DND-41 (cell line): ENCODE results near the gene MAN2A1.

ENCODE experiments used
- ATAC-seq: fragments of 200-7000 bp; cut with Tn5 transposase; 3 replicates; pipeline ENCODE4 v1.9.1; 2021; ENCODE audit warnings: low read depth; ENCODE audit not compliant: insufficient read depth
- DNase-seq: peaks from one replicate; pipeline ENCODE4 v3.0.0-alpha.2; 2020
- H2AFZ ChIP-seq: 2 replicates; pipeline ENCODE4 v1.6.0; 2012; ENCODE audit warnings: low read depth, low read length
- H3K27ac ChIP-seq: 2 replicates; pipeline ENCODE4 v1.5.1; 2012; ENCODE audit warnings: low read length, inconsistent platforms
- H3K27me3 ChIP-seq: fragments of 200-600 bp; sonication (generic); 2 replicates; pipeline ENCODE4 v1.6.0; 2012; ENCODE audit warnings: low read length, mild to moderate bottlenecking, inconsistent platforms; ENCODE audit not compliant: insufficient read depth, poor library complexity
- H3K36me3 ChIP-seq: 2 replicates; pipeline ENCODE4 v1.5.1; 2012; ENCODE audit warnings: low read length, inconsistent platforms; ENCODE audit not compliant: insufficient read depth
- H3K4me1 ChIP-seq: 2 replicates; pipeline ENCODE4 v1.5.1; 2012; ENCODE audit warnings: mild to moderate bottlenecking, low read length; ENCODE audit not compliant: insufficient read depth
- H3K4me2 ChIP-seq: 2 replicates; pipeline ENCODE4 v1.6.0; 2012; ENCODE audit warnings: mild to moderate bottlenecking, moderate library complexity, low read length, inconsistent platforms; ENCODE audit not compliant: insufficient read depth
- H3K4me3 ChIP-seq, 2 experiments: fragments of 200-600 bp in 1 of 2; shearing (Covaris generic) in 1 of 2; 2 replicates each; pipeline ENCODE4 v1.5.1; 2012 to 2016; ENCODE audit warnings: inconsistent platforms in 2 of 2, low read length in 2 of 2, mild to moderate bottlenecking in 2 of 2, low read depth in 1 of 2, moderate library complexity in 1 of 2
- H3K79me2 ChIP-seq: 2 replicates; pipeline ENCODE4 v1.6.0; 2012; ENCODE audit warnings: low read length, inconsistent platforms; ENCODE audit not compliant: insufficient read depth
- H3K9ac ChIP-seq: 2 replicates; pipeline ENCODE4 v1.6.0; 2012; ENCODE audit warnings: low read depth, mild to moderate bottlenecking, inconsistent platforms, low read length, moderate library complexity
- H3K9me3 ChIP-seq: 2 replicates; pipeline ENCODE4 v1.5.1; 2012; ENCODE audit warnings: low read length, moderate library complexity, mild to moderate bottlenecking, inconsistent platforms; ENCODE audit not compliant: insufficient read depth, severe bottlenecking
- H4K20me1 ChIP-seq: 2 replicates; pipeline ENCODE4 v1.6.0; 2012; ENCODE audit warnings: low read length; ENCODE audit not compliant: insufficient read depth
- EZH2 ChIP-seq: IDR thresholded peaks from 3 replicates; pipeline ENCODE4 v1.6.1; 2012; ENCODE audit warnings: borderline replicate concordance, low read depth, mild to moderate bottlenecking, moderate library complexity, low read length, inconsistent platforms; ENCODE audit not compliant: severe bottlenecking
- TF ChIP-seq, protein P1 (sequence below): IDR thresholded peaks from 2 replicates; pipeline ENCODE4 v1.5.1; 2012; ENCODE audit warnings: borderline replicate concordance, low read length, moderate library complexity, mild to moderate bottlenecking; ENCODE audit not compliant: poor library complexity, severe bottlenecking; ENCODE audit errors: extremely low read depth

Gene MAN2A1

DNA sequence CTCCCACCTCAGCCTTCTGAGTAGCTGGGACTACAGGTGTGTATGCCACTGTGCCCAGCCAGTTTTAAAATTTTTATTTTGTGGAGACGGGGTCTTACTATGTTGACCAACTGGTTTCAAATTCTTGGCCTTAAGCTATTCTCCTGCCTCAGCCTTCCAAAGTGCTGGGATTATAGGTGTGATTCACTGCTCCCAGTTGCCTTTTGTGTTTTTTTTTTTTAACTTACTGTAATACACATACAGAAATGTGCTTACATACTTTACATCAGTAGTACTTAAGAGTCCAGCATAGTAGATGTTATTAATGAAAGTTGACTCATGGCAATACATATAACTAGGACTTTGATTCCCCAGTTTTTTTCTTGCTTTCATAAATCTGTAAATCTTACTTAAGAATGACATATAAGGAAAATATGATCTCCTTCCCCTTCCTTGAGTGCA lies 4.7 kb downstream of the MAN2A1 start:
- peaks cover 59% of the 10 kb centered on the region for H3K4me1 ChIP-seq
- peaks cover 10% of the 10 kb centered on the region for H3K36me3 ChIP-seq
- H3K4me3 ChIP-seq: peak overlapping the region in 1 of 2 experiments; percentile 31; a peak in 2 of 4 replicates
- no peaks in the 10 kb centered on the region for H3K27me3 ChIP-seq
- peak overlapping the region; percentile 20; the same call in 1 of the 2 replicates for H3K27ac ChIP-seq
- ATAC-seq: no peak
- DNase-seq: no peak
- no peak overlapping the region for H2AFZ ChIP-seq
- H3K9me3 ChIP-seq: no peaks in the 10 kb centered on the region
- no peak overlapping the region for H3K9ac ChIP-seq
- H4K20me1 ChIP-seq: peaks cover 51% of the 10 kb centered on the region
- peak overlapping the region; percentile 74 for H3K4me2 ChIP-seq
- TF ChIP-seq, protein P1, sequence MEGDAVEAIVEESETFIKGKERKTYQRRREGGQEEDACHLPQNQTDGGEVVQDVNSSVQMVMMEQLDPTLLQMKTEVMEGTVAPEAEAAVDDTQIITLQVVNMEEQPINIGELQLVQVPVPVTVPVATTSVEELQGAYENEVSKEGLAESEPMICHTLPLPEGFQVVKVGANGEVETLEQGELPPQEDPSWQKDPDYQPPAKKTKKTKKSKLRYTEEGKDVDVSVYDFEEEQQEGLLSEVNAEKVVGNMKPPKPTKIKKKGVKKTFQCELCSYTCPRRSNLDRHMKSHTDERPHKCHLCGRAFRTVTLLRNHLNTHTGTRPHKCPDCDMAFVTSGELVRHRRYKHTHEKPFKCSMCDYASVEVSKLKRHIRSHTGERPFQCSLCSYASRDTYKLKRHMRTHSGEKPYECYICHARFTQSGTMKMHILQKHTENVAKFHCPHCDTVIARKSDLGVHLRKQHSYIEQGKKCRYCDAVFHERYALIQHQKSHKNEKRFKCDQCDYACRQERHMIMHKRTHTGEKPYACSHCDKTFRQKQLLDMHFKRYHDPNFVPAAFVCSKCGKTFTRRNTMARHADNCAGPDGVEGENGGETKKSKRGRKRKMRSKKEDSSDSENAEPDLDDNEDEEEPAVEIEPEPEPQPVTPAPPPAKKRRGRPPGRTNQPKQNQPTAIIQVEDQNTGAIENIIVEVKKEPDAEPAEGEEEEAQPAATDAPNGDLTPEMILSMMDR: no peak
- no peak for TF ChIP-seq EZH2
- peaks cover 95% of the 10 kb centered on the region for H3K79me2 ChIP-seq

DNA sequence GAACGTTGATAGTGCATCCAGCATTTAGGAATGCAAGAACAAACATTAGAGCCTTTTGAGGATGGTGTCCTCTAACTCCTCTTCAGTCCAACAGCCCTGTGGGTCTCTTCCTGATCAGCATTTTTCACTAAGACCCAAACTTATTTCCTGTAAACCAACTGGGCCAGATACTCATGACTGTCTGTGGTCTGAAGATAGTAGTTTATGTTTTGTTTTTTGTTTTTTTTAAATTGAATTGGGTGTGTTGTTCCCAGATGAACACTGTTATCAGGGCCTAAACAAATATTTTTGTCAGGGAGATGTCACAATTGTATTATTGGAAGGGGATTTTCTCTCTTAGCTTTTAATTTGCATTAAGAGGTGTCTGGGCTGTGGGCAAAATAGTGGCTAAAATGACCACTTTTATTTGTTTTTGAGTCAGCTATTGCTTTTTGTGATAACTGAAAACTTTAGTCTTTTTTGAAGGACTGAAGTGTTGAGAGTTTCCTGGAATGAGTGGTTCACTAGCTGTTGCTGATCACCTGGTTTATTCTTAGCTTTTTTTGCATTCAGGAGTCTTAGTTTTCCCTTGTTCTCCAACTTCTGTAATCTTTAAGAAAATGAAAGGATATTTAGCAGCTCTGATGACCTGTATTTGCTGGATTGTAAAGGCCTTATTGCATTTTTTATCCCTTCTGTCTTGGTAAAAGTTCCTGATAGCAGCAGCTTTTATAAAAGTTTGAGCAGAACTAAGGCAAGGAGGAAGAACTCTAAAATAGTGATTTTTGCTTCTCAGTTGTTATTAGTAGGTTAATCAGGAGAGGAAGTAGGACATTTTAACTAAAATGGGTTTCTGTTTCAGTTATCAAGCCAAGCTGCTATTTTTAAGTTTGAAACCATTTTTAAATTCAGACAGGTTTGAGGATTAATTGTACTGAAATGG lies 5.5 kb downstream of the MAN2A1 start:
- Histone ChIP-seq H4K20me1 (peaks cover 51% of the 10 kb centered on the region), H3K9me3 (no peaks in the 10 kb centered on the region), H3K4me1 (peaks cover 59% of the 10 kb centered on the region), H3K4me3 (peak overlapping the region in 1 of 2 experiments; percentile 31; a peak in 2 of 4 replicates), H3K36me3 (peaks cover 14% of the 10 kb centered on the region), H2AFZ (no peak overlapping the region), H3K9ac (no peak overlapping the region), H3K27ac (peak overlapping the region; percentile 20), H3K4me2 (peak overlapping the region; percentile 74), H3K27me3 (no peaks in the 10 kb centered on the region), H3K79me2 (peaks cover 99% of the 10 kb centered on the region)
- DNase-seq (no peak), ATAC-seq (no peak)
- TF ChIP-seq, protein P1: no peak
- TF ChIP-seq EZH2: no peak

DNA sequence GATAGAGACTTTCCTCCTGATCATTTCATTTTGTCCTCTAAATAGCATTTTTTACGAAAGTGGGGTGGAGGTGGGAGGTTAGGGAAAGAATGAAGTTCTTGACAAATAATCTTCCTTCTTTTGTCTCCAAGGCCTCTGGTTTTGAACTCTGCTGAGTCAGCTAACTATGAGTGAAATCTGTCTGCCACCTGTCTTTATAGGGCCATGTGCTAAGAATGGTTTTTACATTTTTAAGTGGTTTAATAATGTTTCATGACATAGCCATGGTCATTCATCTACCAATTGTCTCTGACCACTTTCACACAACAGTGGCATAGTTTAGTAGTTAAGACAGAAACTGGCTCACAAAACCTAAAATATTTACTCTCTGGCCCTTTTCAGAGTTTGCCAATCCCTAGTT lies 7.6 kb downstream of the MAN2A1 start:
- no peak overlapping the region for H3K9ac ChIP-seq
- H3K27me3 ChIP-seq: no peaks in the 10 kb centered on the region
- H3K79me2 ChIP-seq: peaks cover 99% of the 10 kb centered on the region
- H2AFZ ChIP-seq: no peak overlapping the region
- ATAC-seq (no peak), DNase-seq (no peak)
- H3K27ac ChIP-seq: no peak overlapping the region
- H3K36me3 ChIP-seq: peaks cover 14% of the 10 kb centered on the region; the same call in 1 of the 2 replicates
- H3K9me3 ChIP-seq: no peaks in the 10 kb centered on the region
- peaks cover 53% of the 10 kb centered on the region for H3K4me1 ChIP-seq
- H3K4me3 ChIP-seq: no peak overlapping the region
- H4K20me1 ChIP-seq: peaks cover 59% of the 10 kb centered on the region
- H3K4me2 ChIP-seq: no peak overlapping the region
- TF ChIP-seq, protein P1: no peak
- no peak for TF ChIP-seq EZH2
